Measurements from ENCODE around the gene PSMA7. TPM values are rescaled to one million over a fixed set of nuclear protein-coding genes. Genes with fewer than 3 reads are reported as not detected.

The PSMA7 gene
- total and polyA plus RNA-seq, 2 of the 8 experiments (the other 6 are each of a cell fraction or from before 2014, with no cell fraction given) = 361 to 648 TPM

DNA sequence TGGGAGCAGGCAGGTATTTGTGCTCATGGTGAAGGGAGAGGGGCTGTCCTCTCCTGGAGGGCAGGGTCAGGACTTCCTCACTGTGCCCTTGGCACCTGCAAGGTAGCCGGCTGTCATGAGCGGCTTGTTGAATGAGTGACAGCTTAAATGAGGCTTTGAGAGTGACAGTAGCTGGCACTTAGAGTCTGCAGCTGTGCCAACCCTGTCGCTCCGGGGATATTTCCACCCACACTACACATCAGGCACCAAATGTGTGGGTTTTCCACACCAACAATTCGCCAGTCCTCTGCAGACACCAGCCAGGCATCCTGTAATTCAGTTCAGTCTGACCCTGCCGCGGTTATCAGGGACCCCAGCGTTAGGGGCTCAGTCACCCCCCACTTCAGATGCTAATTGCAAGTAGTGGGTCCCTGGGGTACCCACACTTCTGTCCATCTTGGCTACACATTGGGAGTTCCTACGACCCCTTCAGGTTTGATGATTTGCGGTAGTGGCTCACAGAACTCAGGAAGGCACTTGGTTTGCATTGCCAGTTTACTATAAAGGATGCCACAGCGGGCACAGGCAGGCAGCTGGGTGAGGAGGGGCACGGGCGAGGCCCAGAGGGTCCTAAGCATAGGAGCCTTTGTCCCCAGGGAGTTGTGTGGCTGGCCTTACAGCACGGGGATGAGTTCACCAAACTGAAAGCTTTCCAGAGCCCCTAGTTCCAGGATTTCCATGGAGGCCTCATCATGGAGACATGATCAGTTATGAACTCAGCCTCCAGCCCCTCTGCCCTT is 48.8 kb upstream of the PSMA7 start:
- Histone ChIP-seq H3K27ac (ENCODE audit: low read depth, low read length) (no peak overlapping the region), H4K91ac (replicated peaks; ENCODE audit: insufficient read length, low read length) (no peak overlapping the region), H3K4me1 (replicated peaks in 1 of 4; ENCODE audit: control insufficient read depth in 3 of 4, insufficient read depth in 4 of 4, low read length in 3 of 4) (no peaks in the 10 kb centered on the region), H3K4ac (replicated peaks; ENCODE audit: insufficient read length, low read depth, low read length) (no peak overlapping the region), H3K4me2 (ENCODE audit: insufficient read depth in 1 of 2, low read depth in 2 of 2, low read length in 2 of 2) (no peak overlapping the region), H4K20me1 (replicated peaks in 1 of 2; ENCODE audit: control insufficient read depth in 1 of 2, insufficient read depth in 2 of 2, low read length in 2 of 2) (peaks cover 4 to 5% of the 10 kb centered on the region in 2 experiments), H2BK5ac (ENCODE audit: low read depth, low read length) (no peak overlapping the region), H3K4me3 (ENCODE audit: extremely low read depth in 1 of 4, insufficient read depth in 2 of 4, low read depth in 3 of 4, low read length in 4 of 4) (no peak overlapping the region), H3K18ac (ENCODE audit: extremely low read depth, low read length) (no peak overlapping the region), H3K9me3 (ENCODE audit: insufficient read depth in 2 of 2, low read depth in 1 of 2, low read length in 1 of 2) (no peaks in the 10 kb centered on the region), H3K56ac (replicated peaks; ENCODE audit: insufficient read length, low read depth, low read length) (no peak overlapping the region), H4K5ac (ENCODE audit: insufficient read length, low read depth, low read length) (no peak overlapping the region), H2BK12ac (ENCODE audit: low read depth, low read length) (no peak overlapping the region), H2AK5ac (ENCODE audit: low read depth, low read length) (no peak overlapping the region), H3K9ac (replicated peaks in 1 of 4; ENCODE audit: extremely low read depth in 1 of 4, low read depth in 3 of 4, low read length in 3 of 4) (no peak overlapping the region), H2BK20ac (ENCODE audit: low read length) (no peak overlapping the region), H3K36me3 (ENCODE audit: control insufficient read depth in 2 of 4, insufficient read depth in 4 of 4, low read length in 3 of 4) (no peaks in the 10 kb centered on the region; a peak in 2 of 8 replicates), H3K79me2 (ENCODE audit: control insufficient read depth in 1 of 2, insufficient read depth in 2 of 2, low read length in 2 of 2) (peaks cover 0 to 14% of the 10 kb centered on the region in 2 experiments; a peak in 1 of 4 replicates), H3K79me1 (ENCODE audit: low read depth, low read length) (0 out of 2 replicates have a peak, but pooled peaks cover under 1% of the 10 kb centered on the region), H2BK120ac (replicated peaks; ENCODE audit: low read depth, low read length) (no peak overlapping the region), H2AFZ (ENCODE audit: low read length) (no peak overlapping the region), H3K27me3 (replicated peaks in 1 of 4; ENCODE audit: control insufficient read depth in 3 of 4, extremely low read depth in 1 of 4, insufficient read depth in 3 of 4, low read length in 3 of 4) (no peaks in the 10 kb centered on the region), H3K23me2 (ENCODE audit: low read depth, low read length) (no peaks in the 10 kb centered on the region), H3K14ac (ENCODE audit: insufficient read length) (no peak overlapping the region), H4K8ac (ENCODE audit: extremely low read depth, insufficient read depth, low read length) (peak overlapping the region; percentile 11; the same call in 1 of the 2 replicates), H3K23ac (ENCODE audit: insufficient read length) (no peak overlapping the region), H2BK15ac (ENCODE audit: low read length) (no peak overlapping the region)
- ChIA-PET POLR2A (ENCODE audit: partially characterized antibody) (interaction anchor here (0.6 to 1.3 kb wide), 4 partner anchors 9 to 70 kb away, joined by 3 to 4 read pairs (median 4); partner anchors contain the start of genes LSM14B, MTG2 and OSBPL2), CTCF (ENCODE audit: partially characterized antibody) (interaction anchor here (1.0 to 2.7 kb wide), 5 partner anchors 14 to 181 kb away, joined by 3 to 9 read pairs (median 6); no protein-coding TSS in a partner anchor)
- 89% methylated on average over 14 of the region's 14 CpGs; no CpG with 5 or more reads in 1 of the 2 experiments for WGBS, 2 experiments (ENCODE audit: extremely low coverage in 1 of 2, insufficient coverage in 1 of 2, insufficient read length in 1 of 2, insufficient replicate concordance in 2 of 2, low coverage in 1 of 2, low lambda C conversion rate in 2 of 2, missing lambda C conversion rate in 1 of 2)
- FAIRE-seq (no peak), DNase-seq (ENCODE audit: low read depth in 1 of 2, low spot score in 2 of 2) (no peak)
- TF ChIP-seq, protein P1, sequence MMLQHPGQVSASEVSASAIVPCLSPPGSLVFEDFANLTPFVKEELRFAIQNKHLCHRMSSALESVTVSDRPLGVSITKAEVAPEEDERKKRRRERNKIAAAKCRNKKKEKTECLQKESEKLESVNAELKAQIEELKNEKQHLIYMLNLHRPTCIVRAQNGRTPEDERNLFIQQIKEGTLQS (IDR thresholded peaks at IDR 0.05; ENCODE audit: insufficient read depth, low read depth, low read length) = no peak
- TF ChIP-seq SP1 (IDR thresholded peaks at IDR 0.05; ENCODE audit: low read depth, low read length) (no peak), CBX8 (IDR thresholded peaks at IDR 0.05; ENCODE audit: borderline replicate concordance, low read depth, low read length) (no peak), PHF8 (conservative IDR thresholded peaks at IDR 0.05; ENCODE audit: low read depth, low read length) (no peak), TAF7 (optimal IDR thresholded peaks at IDR 0.05; ENCODE audit: borderline replicate concordance, low read depth, low read length) (no peak), SAP30 (IDR thresholded peaks at IDR 0.05; ENCODE audit: insufficient read depth, insufficient replicate concordance, low read length) (no peak), CHD1 (IDR thresholded peaks at IDR 0.05; ENCODE audit: low read depth, low read length) (no peak)
- TF ChIP-seq, protein P2, sequence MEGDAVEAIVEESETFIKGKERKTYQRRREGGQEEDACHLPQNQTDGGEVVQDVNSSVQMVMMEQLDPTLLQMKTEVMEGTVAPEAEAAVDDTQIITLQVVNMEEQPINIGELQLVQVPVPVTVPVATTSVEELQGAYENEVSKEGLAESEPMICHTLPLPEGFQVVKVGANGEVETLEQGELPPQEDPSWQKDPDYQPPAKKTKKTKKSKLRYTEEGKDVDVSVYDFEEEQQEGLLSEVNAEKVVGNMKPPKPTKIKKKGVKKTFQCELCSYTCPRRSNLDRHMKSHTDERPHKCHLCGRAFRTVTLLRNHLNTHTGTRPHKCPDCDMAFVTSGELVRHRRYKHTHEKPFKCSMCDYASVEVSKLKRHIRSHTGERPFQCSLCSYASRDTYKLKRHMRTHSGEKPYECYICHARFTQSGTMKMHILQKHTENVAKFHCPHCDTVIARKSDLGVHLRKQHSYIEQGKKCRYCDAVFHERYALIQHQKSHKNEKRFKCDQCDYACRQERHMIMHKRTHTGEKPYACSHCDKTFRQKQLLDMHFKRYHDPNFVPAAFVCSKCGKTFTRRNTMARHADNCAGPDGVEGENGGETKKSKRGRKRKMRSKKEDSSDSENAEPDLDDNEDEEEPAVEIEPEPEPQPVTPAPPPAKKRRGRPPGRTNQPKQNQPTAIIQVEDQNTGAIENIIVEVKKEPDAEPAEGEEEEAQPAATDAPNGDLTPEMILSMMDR (IDR thresholded peaks at IDR 0.05; ENCODE audit: control extremely low read depth in 1 of 3, insufficient read depth in 1 of 3, low read depth in 1 of 3, low read length in 3 of 3) = no peak
